NB4 (cell line): ENCODE measurements around the gene NAB1.
A peak's percentile ranks its signal among the peaks of the same experiment; 100 is the strongest.

Experiments used
- DNase-seq: peaks from one replicate; pipeline ENCODE4 v3.0.0; 2010; ENCODE audit warnings: low read depth
- H3K4me3 ChIP-seq: one replicate; pipeline ENCODE4 v1.5.1; 2011; ENCODE audit warnings: mild to moderate bottlenecking, low read depth, low read length, moderate library complexity
- MYC ChIP-seq: IDR thresholded peaks from 2 replicates; pipeline ENCODE4 v1.6.1; 2011; ENCODE audit warnings: low read depth, low read length
- POLR2A ChIP-seq: IDR thresholded peaks from 2 replicates; pipeline ENCODE4 v1.6.1; 2011; ENCODE audit warnings: mild to moderate bottlenecking; ENCODE audit not compliant: insufficient read length; ENCODE audit errors: extremely low read depth
- TF ChIP-seq, protein P1 (sequence below): IDR thresholded peaks from one replicate; pipeline ENCODE4 v1.5.1; 2012; ENCODE audit warnings: low read depth, low read length
- TF ChIP-seq, protein P2 (sequence below): IDR thresholded peaks from 2 replicates; pipeline ENCODE4 v1.6.1; 2011; ENCODE audit warnings: low read depth, low read length

NAB1 gene

GRCh38 chr2:190626641-190627210 lies 22.2 kb upstream of the NAB1 start:
- H3K4me3 ChIP-seq, result no peak overlapping the region
- no peak for DNase-seq
- TF ChIP-seq, protein P1, sequence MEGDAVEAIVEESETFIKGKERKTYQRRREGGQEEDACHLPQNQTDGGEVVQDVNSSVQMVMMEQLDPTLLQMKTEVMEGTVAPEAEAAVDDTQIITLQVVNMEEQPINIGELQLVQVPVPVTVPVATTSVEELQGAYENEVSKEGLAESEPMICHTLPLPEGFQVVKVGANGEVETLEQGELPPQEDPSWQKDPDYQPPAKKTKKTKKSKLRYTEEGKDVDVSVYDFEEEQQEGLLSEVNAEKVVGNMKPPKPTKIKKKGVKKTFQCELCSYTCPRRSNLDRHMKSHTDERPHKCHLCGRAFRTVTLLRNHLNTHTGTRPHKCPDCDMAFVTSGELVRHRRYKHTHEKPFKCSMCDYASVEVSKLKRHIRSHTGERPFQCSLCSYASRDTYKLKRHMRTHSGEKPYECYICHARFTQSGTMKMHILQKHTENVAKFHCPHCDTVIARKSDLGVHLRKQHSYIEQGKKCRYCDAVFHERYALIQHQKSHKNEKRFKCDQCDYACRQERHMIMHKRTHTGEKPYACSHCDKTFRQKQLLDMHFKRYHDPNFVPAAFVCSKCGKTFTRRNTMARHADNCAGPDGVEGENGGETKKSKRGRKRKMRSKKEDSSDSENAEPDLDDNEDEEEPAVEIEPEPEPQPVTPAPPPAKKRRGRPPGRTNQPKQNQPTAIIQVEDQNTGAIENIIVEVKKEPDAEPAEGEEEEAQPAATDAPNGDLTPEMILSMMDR, result no peak
- TF ChIP-seq POLR2A (no peak), MYC (no peak)
- TF ChIP-seq, protein P2, sequence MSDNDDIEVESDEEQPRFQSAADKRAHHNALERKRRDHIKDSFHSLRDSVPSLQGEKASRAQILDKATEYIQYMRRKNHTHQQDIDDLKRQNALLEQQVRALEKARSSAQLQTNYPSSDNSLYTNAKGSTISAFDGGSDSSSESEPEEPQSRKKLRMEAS, result no peak

DNA sequence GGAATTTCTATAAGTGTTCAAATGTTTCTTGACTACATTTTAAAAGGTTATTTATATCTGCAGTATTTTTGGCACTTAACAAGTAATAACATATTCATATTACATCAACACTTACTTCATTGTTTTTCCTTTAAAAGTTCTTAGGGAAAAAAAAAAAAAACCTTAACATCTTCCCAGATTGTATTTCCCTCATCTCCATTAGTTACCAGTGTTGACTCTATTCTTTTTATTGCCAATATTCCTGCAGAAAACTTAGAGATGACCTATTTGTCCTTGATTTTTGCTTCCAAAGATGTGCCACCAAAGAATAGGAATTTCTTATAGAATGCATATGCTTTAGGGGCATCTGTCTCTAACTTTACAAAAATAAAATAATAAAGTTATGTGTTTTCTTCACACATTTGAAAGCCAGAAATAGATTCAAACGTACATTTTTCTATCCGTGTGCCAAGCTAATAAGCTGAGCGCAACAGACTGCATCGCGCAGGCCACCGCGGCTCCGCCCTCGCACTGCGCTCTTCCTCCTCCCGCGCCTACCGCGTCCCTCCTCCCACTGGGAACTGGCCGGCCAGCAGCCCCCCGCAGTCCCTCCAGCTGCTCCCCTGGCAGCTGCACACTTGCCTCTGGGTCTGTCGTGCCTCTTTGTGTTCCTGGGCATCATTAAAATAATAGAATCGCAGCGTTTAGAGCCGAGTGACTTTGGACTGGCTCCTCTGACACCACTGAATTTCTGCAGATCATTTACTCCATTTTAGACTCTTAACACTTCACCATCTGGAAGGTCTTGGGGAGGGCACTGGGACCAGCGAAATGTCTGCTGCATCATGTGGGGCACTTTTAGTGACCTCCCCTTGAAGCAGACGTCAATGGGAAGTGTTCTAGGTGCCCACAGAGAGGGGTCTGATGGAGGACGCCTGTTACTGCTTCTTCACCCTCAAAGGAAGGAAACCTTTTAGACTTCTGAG lies 21.2 kb upstream of the NAB1 start:
- TF ChIP-seq MYC (no peak), POLR2A (no peak)
- TF ChIP-seq, protein P1, result no peak
- TF ChIP-seq, protein P2, result no peak
- peak; percentile 57 for DNase-seq
- peak overlapping the region; percentile 37 for H3K4me3 ChIP-seq

DNA sequence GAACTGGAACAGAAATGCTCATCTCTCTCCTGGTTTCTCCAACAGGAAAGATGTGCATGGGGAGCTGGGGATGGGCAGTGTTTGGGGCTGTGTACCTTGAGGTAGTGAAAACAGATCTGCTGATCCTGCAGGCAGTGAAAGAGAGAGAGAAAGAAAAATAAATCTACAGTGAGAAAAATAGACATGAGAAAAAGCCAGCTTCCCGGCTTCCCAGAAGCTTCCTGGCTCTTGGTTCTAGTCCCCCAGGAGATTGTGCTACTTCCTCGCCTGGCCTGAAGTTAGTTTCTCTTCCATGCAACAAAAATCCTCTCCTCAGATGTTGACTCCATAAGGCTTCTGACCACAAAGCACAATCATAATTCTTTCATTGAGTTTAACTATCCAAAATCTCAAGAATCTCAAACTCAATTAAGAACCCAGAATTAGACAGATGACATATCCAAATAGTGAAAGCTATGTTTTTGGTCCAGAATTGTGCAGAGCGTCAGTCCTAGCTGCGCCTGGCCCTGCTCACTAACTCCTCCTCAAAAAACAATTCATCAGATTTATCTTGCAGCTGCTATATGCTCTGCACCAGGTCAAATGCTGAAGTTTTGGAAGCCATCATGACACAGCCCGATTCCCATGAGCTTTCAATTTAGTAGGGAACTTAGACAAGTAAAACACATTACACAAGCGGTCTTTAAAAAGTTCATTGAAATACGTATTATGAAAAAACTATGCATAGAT lies 20.1 kb upstream of the NAB1 start:
- DNase-seq, result no peak
- TF ChIP-seq POLR2A (no peak), MYC (no peak)
- TF ChIP-seq, protein P1, result no peak
- TF ChIP-seq, protein P2, result no peak
- no peak overlapping the region for H3K4me3 ChIP-seq

DNA sequence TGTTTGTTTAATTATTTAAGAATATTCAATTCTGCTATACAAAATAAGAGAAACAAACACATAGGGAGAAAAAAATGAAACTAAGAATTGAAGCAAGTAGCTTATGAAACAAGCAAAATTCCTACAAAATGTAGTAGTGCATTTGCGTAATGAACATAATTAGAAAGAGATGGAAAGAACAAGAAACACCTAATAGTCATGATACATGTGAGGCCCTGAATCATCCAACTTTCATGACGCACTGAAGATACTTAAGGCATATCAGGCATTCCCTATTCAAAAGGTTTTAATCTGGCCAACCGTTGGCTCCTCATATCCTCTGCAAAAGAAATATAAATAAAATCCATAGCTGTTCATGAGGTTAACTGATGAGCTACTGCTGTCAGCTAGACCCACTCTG lies 14.5 kb upstream of the NAB1 start:
- no peak for DNase-seq
- no peak overlapping the region for H3K4me3 ChIP-seq
- TF ChIP-seq POLR2A (no peak), MYC (no peak)
- TF ChIP-seq, protein P1, result no peak
- TF ChIP-seq, protein P2, result no peak

GRCh38 chr2:190635781-190636180 lies 13.1 kb upstream of the NAB1 start:
- no peak overlapping the region for H3K4me3 ChIP-seq
- DNase-seq, result peak; percentile 17
- TF ChIP-seq, protein P1, result no peak
- no peak for TF ChIP-seq MYC
- no peak for TF ChIP-seq POLR2A
- TF ChIP-seq, protein P2, result no peak
